Esophagus squamous epithelium (tissue), 4 donors: Measurements from ENCODE around the gene PTPRG.

ENCODE experiments used
- POLR2A ChIP-seq, 4 donors: fragments of 450-650 bp; IDR thresholded peaks; one replicate each; pipeline ENCODE4 v1.6.1; 2017; ENCODE audit warnings: antibody characterized with exemption in 4 of 4, mild to moderate bottlenecking in 4 of 4, moderate library complexity in 3 of 4
- TF ChIP-seq, protein P1 (sequence below), 6 experiments: fragments of 450-650 bp in 4 of 6; fragments of 200-600 bp in 2 of 6; sonication (generic) in 2 of 6; IDR thresholded peaks; one replicate each; pipeline ENCODE4 v1.5.1; 2016 to 2019; ENCODE audit warnings: antibody characterized with exemption in 6 of 6, mild to moderate bottlenecking in 4 of 6, moderate library complexity in 4 of 6

DNA sequence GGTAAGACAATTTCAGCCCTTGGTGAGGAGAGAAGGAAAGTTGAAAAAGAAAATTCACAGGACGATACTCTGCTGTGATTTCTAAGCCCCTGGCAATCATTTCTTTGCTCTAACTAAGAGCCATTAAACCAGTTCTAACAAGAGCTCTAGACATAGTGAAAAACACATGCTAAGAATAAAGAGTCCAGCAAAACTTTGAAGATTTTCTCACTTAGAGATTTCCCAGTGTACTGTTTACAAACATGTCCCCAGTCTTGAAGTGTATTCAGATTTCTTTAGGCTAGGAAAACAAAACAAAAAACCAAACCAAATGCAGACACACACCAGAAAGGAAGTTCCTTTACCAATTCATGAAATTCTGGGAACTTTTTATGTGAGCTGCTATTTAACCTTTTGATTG lies 325.8 kb downstream of the PTPRG start:
- no peak for TF ChIP-seq POLR2A (IDR thresholded peaks at IDR 0.05)
- TF ChIP-seq, protein P1, sequence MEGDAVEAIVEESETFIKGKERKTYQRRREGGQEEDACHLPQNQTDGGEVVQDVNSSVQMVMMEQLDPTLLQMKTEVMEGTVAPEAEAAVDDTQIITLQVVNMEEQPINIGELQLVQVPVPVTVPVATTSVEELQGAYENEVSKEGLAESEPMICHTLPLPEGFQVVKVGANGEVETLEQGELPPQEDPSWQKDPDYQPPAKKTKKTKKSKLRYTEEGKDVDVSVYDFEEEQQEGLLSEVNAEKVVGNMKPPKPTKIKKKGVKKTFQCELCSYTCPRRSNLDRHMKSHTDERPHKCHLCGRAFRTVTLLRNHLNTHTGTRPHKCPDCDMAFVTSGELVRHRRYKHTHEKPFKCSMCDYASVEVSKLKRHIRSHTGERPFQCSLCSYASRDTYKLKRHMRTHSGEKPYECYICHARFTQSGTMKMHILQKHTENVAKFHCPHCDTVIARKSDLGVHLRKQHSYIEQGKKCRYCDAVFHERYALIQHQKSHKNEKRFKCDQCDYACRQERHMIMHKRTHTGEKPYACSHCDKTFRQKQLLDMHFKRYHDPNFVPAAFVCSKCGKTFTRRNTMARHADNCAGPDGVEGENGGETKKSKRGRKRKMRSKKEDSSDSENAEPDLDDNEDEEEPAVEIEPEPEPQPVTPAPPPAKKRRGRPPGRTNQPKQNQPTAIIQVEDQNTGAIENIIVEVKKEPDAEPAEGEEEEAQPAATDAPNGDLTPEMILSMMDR (IDR thresholded peaks at IDR 0.05), result no peak
